ENCODE data around the gene TENM4.
"Not testable (repeated sequence)": the region's sequence is repeated elsewhere in the genome, so short reads cannot be mapped to it uniquely, and the experiment has no call there.

TENM4 gene

DNA sequence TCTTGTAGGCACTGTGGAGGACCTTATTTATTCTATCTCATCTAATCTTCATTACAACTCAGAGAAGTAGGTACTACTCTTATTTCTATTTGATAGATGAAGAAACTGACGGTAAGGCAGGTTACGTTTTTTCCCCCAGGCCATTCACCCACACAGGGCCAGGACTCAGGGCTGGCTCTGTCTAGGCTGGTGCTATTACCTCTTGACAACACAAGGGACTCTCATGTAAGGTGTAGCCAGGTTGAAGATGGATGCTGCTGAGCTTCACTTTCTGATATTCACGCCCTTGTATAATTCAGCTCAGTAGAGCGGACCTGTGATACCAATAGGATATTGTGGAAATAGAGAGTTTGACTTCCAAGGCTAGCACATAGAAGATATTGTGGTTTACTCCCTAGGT is 453.1 kb downstream of the TENM4 start:
- in situ Hi-C loops (cut with MboI; ENCODE audit: low pct_unique_long_range_greater_than_20kb, low sequenced_read_pairs, unreplicated experiment) = no loop called here
- no peak for DNase-seq (ENCODE audit: low spot score)
- TF ChIP-seq, protein P1, sequence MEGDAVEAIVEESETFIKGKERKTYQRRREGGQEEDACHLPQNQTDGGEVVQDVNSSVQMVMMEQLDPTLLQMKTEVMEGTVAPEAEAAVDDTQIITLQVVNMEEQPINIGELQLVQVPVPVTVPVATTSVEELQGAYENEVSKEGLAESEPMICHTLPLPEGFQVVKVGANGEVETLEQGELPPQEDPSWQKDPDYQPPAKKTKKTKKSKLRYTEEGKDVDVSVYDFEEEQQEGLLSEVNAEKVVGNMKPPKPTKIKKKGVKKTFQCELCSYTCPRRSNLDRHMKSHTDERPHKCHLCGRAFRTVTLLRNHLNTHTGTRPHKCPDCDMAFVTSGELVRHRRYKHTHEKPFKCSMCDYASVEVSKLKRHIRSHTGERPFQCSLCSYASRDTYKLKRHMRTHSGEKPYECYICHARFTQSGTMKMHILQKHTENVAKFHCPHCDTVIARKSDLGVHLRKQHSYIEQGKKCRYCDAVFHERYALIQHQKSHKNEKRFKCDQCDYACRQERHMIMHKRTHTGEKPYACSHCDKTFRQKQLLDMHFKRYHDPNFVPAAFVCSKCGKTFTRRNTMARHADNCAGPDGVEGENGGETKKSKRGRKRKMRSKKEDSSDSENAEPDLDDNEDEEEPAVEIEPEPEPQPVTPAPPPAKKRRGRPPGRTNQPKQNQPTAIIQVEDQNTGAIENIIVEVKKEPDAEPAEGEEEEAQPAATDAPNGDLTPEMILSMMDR (IDR thresholded peaks at IDR 0.05; ENCODE audit: extremely low read depth, insufficient read depth, missing control alignments) = no peak

DNA sequence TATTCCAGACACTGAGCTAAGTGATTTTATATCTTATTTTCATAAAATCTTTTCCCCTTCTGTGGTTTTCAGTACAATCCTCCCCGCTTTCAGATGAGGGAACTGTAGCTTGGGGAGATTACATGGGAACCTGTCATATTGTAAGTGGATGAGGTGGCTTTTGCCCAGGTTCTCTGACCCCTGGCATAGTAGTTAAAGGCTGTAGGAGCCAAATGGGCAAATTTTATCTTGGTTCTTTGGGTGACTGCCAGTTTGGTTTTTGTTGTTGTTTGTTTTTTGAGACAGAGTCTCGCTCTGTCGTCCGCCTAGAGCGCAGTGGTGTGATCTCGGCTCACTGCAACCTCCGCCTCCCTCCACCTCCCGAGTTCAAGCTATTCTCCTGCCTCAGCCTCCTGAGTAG is 454.5 kb downstream of the TENM4 start:
- in situ Hi-C loops (cut with MboI; ENCODE audit: low pct_unique_long_range_greater_than_20kb, low sequenced_read_pairs, unreplicated experiment) = no loop called here
- no peak for DNase-seq (ENCODE audit: low spot score)
- TF ChIP-seq, protein P1 (IDR thresholded peaks at IDR 0.05; ENCODE audit: extremely low read depth, insufficient read depth, missing control alignments) = no peak

DNA sequence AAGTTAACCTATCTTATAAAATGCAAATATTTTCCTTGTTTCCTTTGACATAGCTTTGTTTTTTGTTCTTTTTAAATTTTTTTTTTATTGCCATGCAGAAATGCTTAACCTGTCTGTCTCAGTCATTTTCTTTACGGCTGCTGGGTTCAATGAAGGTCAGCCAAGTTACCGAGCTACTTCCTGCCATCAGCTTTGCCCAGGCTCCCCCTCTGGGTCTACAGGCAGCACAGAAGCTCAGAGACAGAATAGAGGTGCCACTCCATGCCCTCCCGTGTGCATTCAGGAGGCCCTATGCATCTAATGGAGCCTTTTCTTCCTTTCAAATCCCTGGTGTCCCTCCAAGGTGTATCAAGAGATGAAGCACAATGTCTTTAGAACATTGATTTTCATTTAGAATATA is 455.2 kb downstream of the TENM4 start:
- no peak for DNase-seq (ENCODE audit: low spot score)
- in situ Hi-C loops (cut with MboI; ENCODE audit: low pct_unique_long_range_greater_than_20kb, low sequenced_read_pairs, unreplicated experiment) = no loop called here
- TF ChIP-seq, protein P1 (IDR thresholded peaks at IDR 0.05; ENCODE audit: extremely low read depth, insufficient read depth, missing control alignments) = no peak

DNA sequence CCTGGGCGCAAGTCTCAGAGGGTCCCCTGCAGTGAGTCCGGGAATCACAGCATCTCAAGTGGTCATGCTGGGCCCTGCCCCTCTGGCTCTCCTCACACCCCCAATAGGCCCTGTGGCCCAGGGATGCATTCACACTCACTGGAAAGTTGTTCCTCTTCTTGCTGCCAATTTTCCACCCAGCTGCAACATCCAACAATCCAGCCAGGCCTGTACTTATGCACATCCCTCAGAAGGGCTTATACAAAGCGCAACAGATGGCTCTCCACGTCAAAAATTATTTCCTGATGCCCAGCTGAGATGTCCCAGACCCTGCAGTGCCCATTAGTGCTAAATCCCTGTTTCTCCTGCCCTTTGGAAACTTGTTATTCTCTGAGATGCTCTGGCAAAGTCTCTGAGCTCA is 458.4 kb downstream of the TENM4 start:
- TF ChIP-seq, protein P1 (IDR thresholded peaks at IDR 0.05; ENCODE audit: extremely low read depth, insufficient read depth, missing control alignments) = no peak
- DNase-seq (ENCODE audit: low spot score) = no peak
- in situ Hi-C loops (cut with MboI; ENCODE audit: low pct_unique_long_range_greater_than_20kb, low sequenced_read_pairs, unreplicated experiment) = no loop called here

DNA sequence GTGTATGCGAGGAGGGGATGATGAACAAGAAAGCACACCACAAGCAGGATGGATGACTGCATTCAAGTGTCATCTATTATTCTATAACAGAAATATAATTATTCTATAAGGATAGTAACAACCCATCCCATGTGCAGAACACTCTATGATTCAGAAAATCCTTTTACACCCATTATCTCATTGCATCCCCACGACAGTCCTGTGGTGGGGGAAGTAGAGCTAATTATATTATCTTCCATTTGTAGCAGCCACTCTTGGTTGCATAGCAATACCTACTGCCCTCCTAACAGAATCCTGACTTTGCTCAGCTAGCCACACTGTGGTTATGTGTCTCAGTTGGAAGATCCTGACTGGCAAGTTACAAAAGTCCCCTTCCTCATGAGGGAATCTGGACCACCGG is 459.7 kb downstream of the TENM4 start:
- no peak for DNase-seq (ENCODE audit: low spot score)
- in situ Hi-C loops (cut with MboI; ENCODE audit: low pct_unique_long_range_greater_than_20kb, low sequenced_read_pairs, unreplicated experiment) = no loop called here
- TF ChIP-seq, protein P1 (IDR thresholded peaks at IDR 0.05; ENCODE audit: extremely low read depth, insufficient read depth, missing control alignments) = no peak

DNA sequence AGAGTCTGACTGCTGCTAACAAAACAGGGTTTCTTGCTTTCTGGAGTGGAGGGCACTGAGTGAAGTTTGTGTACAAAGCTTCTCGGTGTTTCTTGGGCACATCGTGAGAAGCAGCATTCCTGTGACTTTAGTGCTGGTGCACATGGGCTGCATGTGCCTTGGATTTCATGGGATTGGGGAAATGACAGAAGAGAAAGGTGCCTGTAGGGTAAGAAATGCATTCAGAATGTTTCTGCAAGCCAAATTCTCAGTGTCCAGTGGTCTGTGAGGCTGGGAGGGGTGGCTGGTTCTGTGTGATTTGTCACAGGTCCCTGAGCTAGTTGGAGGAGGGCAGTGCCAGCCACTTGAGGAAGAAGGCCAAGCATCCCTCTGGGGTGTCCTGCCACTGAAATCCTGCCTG is 462.0 kb downstream of the TENM4 start:
- in situ Hi-C loops (cut with MboI; ENCODE audit: low pct_unique_long_range_greater_than_20kb, low sequenced_read_pairs, unreplicated experiment) = no loop called here
- DNase-seq (ENCODE audit: low spot score) = no peak
- TF ChIP-seq, protein P1 (IDR thresholded peaks at IDR 0.05; ENCODE audit: extremely low read depth, insufficient read depth, missing control alignments) = no peak

DNA sequence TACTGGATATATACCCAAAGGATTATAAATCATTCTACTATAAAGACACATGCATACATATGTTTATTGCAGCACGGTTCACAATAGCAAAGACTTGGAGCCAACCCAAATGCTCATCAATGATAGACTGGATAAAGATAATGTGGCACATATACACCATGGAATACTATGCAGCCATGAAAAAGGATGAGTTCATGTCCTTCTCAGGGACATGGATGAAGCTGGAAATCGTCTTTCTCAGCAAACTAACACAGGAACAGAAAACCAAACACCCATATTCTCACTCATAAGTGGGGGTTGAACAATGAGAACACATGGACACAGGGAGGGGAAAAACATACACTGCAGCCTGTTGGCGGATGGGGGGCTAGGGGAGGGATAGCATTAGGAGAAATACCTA is 463.0 kb downstream of the TENM4 start:
- in situ Hi-C loops (cut with MboI; ENCODE audit: low pct_unique_long_range_greater_than_20kb, low sequenced_read_pairs, unreplicated experiment); DNase-seq (ENCODE audit: low spot score): not testable (repeated sequence)
